HT1080 (cell line): ENCODE results near the gene POLG. TPM values are rescaled to one million over a fixed set of nuclear protein-coding genes. Genes with fewer than 3 reads are reported as not detected.

Source experiments
- DNase-seq: peaks from one replicate; pipeline ENCODE4 v3.0.0-alpha.2; 2015; ENCODE audit warnings: low read depth
- total RNA-seq: library from RNA; depleted of rRNA; stranded (reverse); fragments of >200 nt; shearing (Covaris generic); gene quantifications from 2 replicates; pipeline ENCODE4 v1.2.3, GENCODE V29; 2014

Gene POLG
- total RNA-seq, 1 experiment from 2014 or later: 59.6 TPM

GRCh38 chr15:89327113-89327512 is 7.5 kb downstream of the POLG start:
- DNase-seq: no peak

- DNase-seq: no peak
Observed at GRCh38 chr15:89326316-89326715, 8.3 kb downstream of the POLG start.

- DNase-seq: no peak
Observed at GRCh38 chr15:89325039-89325803, 9.4 kb downstream of the POLG start.

- DNase-seq: no peak
Observed at GRCh38 chr15:89323825-89324224, 10.8 kb downstream of the POLG start.

GRCh38 chr15:89322822-89323221 is 11.8 kb downstream of the POLG start:
- no peak for DNase-seq

GRCh38 chr15:89321521-89322410 is 12.9 kb downstream of the POLG start:
- no peak for DNase-seq

- DNase-seq: no peak
Observed at GRCh38 chr15:89320200-89320599, 14.4 kb downstream of the POLG start.

GRCh38 chr15:89319678-89320077 is 14.9 kb downstream of the POLG start:
- DNase-seq: no peak

GRCh38 chr15:89317186-89317720 is 17.4 kb downstream of the POLG start:
- DNase-seq: no peak

GRCh38 chr15:89316504-89316903 is 18.1 kb downstream of the POLG start:
- no peak for DNase-seq

GRCh38 chr15:89315375-89315929 is 19.2 kb downstream of the POLG start:
- no peak for DNase-seq

- no peak for DNase-seq
Observed at GRCh38 chr15:89309993-89310392, 24.6 kb downstream of the POLG start.

- no peak for DNase-seq
Observed at GRCh38 chr15:89308236-89308635, 26.4 kb downstream of the POLG start.

- DNase-seq: peak; percentile 24
Observed at GRCh38 chr15:89307791-89308190, 26.8 kb downstream of the POLG start.

- DNase-seq: peak; percentile 73
Observed at GRCh38 chr15:89307046-89307587, 27.5 kb downstream of the POLG start.

GRCh38 chr15:89305395-89305794 is 29.2 kb downstream of the POLG start:
- no peak for DNase-seq

- DNase-seq: no peak
Observed at GRCh38 chr15:89303986-89304385, 30.6 kb downstream of the POLG start.

GRCh38 chr15:89301304-89302089 is 33.1 kb downstream of the POLG start:
- no peak for DNase-seq

- DNase-seq: no peak
Observed at GRCh38 chr15:89299896-89300295, 34.7 kb downstream of the POLG start.

GRCh38 chr15:89293012-89293411 is 41.6 kb downstream of the POLG start:
- DNase-seq: no peak

GRCh38 chr15:89291934-89292438 is 42.6 kb downstream of the POLG start:
- no peak for DNase-seq
